T-helper 17 cell (primary cell): ENCODE measurements around the gene IL17RC. TPM values are rescaled to one million over a fixed set of nuclear protein-coding genes. Genes with fewer than 3 reads are reported as not detected.
A peak's percentile ranks its signal among the peaks of the same experiment; 100 is the strongest.

ENCODE experiments used
- ATAC-seq: fragments of 150-1000 bp; cut with Tn5 transposase; 2 replicates; pipeline ENCODE4 v1.10.0; 2021; ENCODE audit warnings: mild to moderate bottlenecking, moderate library complexity
- DNase-seq, 3 donors: peaks; one replicate each; pipeline versions ENCODE4 v3.0.0 to v3.0.0-alpha.2; 2020 to 2021
- H3K9me3 ChIP-seq: one replicate; pipeline ENCODE4 v1.7.0; 2013; ENCODE audit warnings: low read length, mild to moderate bottlenecking; ENCODE audit not compliant: control insufficient read depth, poor library complexity, severe bottlenecking
- H3K27ac Mint-ChIP-seq: one replicate; pipeline ENCODE4 v1.8.0; 2022; ENCODE audit warnings: mild to moderate bottlenecking, moderate library complexity, mixed read lengths
- H3K27me3 Mint-ChIP-seq: one replicate; pipeline ENCODE4 v1.8.0; 2022; ENCODE audit warnings: mixed read lengths
- H3K36me3 Mint-ChIP-seq: one replicate; pipeline ENCODE4 v1.8.0; 2022; ENCODE audit warnings: low read depth, mixed read lengths
- H3K4me1 Mint-ChIP-seq: one replicate; pipeline ENCODE4 v1.8.0; 2022; ENCODE audit warnings: mild to moderate bottlenecking, mixed read lengths
- H3K4me3 Mint-ChIP-seq: one replicate; pipeline ENCODE4 v1.8.0; 2022; ENCODE audit warnings: mild to moderate bottlenecking, moderate library complexity, mixed read lengths
- total RNA-seq, 4 donors: library from RNA in 2 of 4; stranded (reverse) in 2 of 4; gene quantifications; one replicate each; pipeline ENCODE4 v1.2.3 and lab custom pipeline; 2022 to 2026

The IL17RC gene
- total RNA-seq, 2 donors from 2014 or later: 0.47 to 0.92 TPM

- no peaks in the 10 kb centered on the region for H3K36me3 Mint-ChIP-seq
- ATAC-seq (no peak), DNase-seq (no peak)
- H3K9me3 ChIP-seq: no peaks in the 10 kb centered on the region
- H3K27ac Mint-ChIP-seq: peak overlapping the region; percentile 53
- peaks cover 9% of the 10 kb centered on the region for H3K4me1 Mint-ChIP-seq
- H3K27me3 Mint-ChIP-seq: no peaks in the 10 kb centered on the region
- no peak overlapping the region for H3K4me3 Mint-ChIP-seq
Observed at GRCh38 chr3:9949115-9949514, 32.2 kb downstream of the IL17RC start.

DNA sequence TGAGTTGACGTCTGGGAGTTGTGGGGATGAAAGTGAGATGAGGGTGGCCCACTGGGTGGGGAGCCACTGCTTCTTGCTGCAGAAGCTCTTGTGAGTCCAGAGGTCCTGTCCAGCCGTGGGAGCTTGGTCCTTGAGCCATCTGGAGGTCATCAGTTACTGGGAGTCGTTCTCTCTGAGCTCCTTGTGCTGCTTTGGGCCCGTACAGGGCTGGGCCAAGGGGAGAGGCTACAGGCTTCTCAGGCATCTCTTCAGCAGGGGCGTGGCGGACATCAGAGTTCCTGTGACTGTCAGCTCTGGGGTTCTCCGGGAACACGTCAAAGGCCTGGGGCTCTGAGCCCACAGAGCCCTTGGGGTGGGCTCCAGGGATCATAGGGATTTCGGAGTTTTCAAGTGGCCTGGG lies 32.7 kb downstream of the IL17RC start:
- Mint-ChIP-seq H3K4me3 (no peak overlapping the region), H3K4me1 (peaks cover 9% of the 10 kb centered on the region), H3K27me3 (no peaks in the 10 kb centered on the region), H3K27ac (peak overlapping the region; percentile 53), H3K36me3 (peaks cover 1% of the 10 kb centered on the region)
- H3K9me3 ChIP-seq: no peaks in the 10 kb centered on the region
- DNase-seq (no peak), ATAC-seq (no peak)

GRCh38 chr3:9951126-9951525 lies 34.2 kb downstream of the IL17RC start:
- DNase-seq (no peak), ATAC-seq (no peak)
- Mint-ChIP-seq H3K27me3 (no peaks in the 10 kb centered on the region), H3K27ac (peak overlapping the region; percentile 81), H3K4me3 (peak overlapping the region; percentile 94), H3K36me3 (peaks cover 2% of the 10 kb centered on the region), H3K4me1 (peaks cover 9% of the 10 kb centered on the region)
- H3K9me3 ChIP-seq: no peaks in the 10 kb centered on the region

GRCh38 chr3:9951598-9951961 lies 34.7 kb downstream of the IL17RC start:
- peaks cover 9% of the 10 kb centered on the region for H3K4me1 Mint-ChIP-seq
- ATAC-seq: peak; percentile 10
- peak overlapping the region; percentile 81 for H3K27ac Mint-ChIP-seq
- no peaks in the 10 kb centered on the region for H3K27me3 Mint-ChIP-seq
- peak overlapping the region; percentile 94 for H3K4me3 Mint-ChIP-seq
- H3K36me3 Mint-ChIP-seq: peaks cover 2% of the 10 kb centered on the region
- no peak for DNase-seq
- no peaks in the 10 kb centered on the region for H3K9me3 ChIP-seq

GRCh38 chr3:9951962-9952805 lies 35.3 kb downstream of the IL17RC start, which contains the start of gene PRRT3:
Gene PRRT3, minus strand, starts transcription at chr3:9952408. Its CDS starts 2,293 bp downstream, at chr3:9950115.
- ATAC-seq: peak; percentile 94
- H3K4me1 Mint-ChIP-seq: peaks cover 9% of the 10 kb centered on the region
- peak within 1 kb of the TSS; percentile 94 for H3K4me3 Mint-ChIP-seq
- DNase-seq: peak; percentile 21 to 53 (median 35)
- no peaks in the 10 kb centered on the region for H3K27me3 Mint-ChIP-seq
- H3K36me3 Mint-ChIP-seq: peaks cover 2% of the 10 kb centered on the region
- H3K9me3 ChIP-seq: no peaks in the 10 kb centered on the region
- peak within 1 kb of the TSS; percentile 81 for H3K27ac Mint-ChIP-seq

- no peak for ATAC-seq
- no peak for DNase-seq
- Mint-ChIP-seq H3K4me3 (no peak overlapping the region), H3K4me1 (peaks cover 9% of the 10 kb centered on the region), H3K27ac (peak overlapping the region; percentile 16), H3K27me3 (no peaks in the 10 kb centered on the region), H3K36me3 (peaks cover 2% of the 10 kb centered on the region)
- no peaks in the 10 kb centered on the region for H3K9me3 ChIP-seq
Observed at GRCh38 chr3:9955067-9955502, 38.2 kb downstream of the IL17RC start.

GRCh38 chr3:9955611-9956352 lies 38.9 kb downstream of the IL17RC start:
- peaks cover 2% of the 10 kb centered on the region for H3K36me3 Mint-ChIP-seq
- H3K9me3 ChIP-seq: no peaks in the 10 kb centered on the region
- H3K4me1 Mint-ChIP-seq: peaks cover 8% of the 10 kb centered on the region
- no peak overlapping the region for H3K4me3 Mint-ChIP-seq
- H3K27me3 Mint-ChIP-seq: no peaks in the 10 kb centered on the region
- H3K27ac Mint-ChIP-seq: peak overlapping the region; percentile 16
- DNase-seq: no peak
- no peak for ATAC-seq

- H3K4me3 Mint-ChIP-seq: no peak overlapping the region
- H3K27ac Mint-ChIP-seq: no peak overlapping the region
- peaks cover 2% of the 10 kb centered on the region for H3K4me1 Mint-ChIP-seq
- DNase-seq (no peak), ATAC-seq (no peak)
- H3K27me3 Mint-ChIP-seq: no peaks in the 10 kb centered on the region
- no peaks in the 10 kb centered on the region for H3K9me3 ChIP-seq
- H3K36me3 Mint-ChIP-seq: peaks cover 2% of the 10 kb centered on the region
Observed at GRCh38 chr3:9957214-9957613, 40.3 kb downstream of the IL17RC start.

- Mint-ChIP-seq H3K36me3 (peaks cover 3% of the 10 kb centered on the region), H3K27ac (no peak overlapping the region), H3K4me3 (no peak overlapping the region), H3K27me3 (no peaks in the 10 kb centered on the region), H3K4me1 (peaks cover 2% of the 10 kb centered on the region)
- no peaks in the 10 kb centered on the region for H3K9me3 ChIP-seq
- DNase-seq (no peak), ATAC-seq (no peak)
Observed at GRCh38 chr3:9965200-9965875, 48.4 kb downstream of the IL17RC start.

DNA sequence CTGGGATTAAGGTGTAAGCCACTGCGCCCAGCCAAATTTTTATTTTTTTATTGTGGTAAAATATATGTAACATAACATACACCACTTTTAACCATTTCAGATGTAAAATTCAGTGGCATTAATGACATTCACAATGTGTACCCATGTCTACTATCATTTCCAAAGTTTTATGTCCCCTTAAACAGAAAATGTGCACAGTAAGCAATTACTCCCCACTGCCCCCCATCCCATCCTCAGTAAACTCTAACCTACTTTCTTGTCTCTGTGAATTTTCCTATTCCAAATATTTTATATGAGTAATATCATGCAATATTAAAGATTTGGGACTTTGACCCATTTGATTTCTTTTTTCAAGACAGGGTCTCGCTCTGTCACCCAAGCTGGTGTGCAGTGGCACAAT lies 49.9 kb downstream of the IL17RC start:
- H3K9me3 ChIP-seq: no peaks in the 10 kb centered on the region
- peaks cover 5% of the 10 kb centered on the region for H3K36me3 Mint-ChIP-seq
- H3K4me3 Mint-ChIP-seq: no peak overlapping the region
- peak overlapping the region; percentile 51 for H3K27ac Mint-ChIP-seq
- peaks cover 2% of the 10 kb centered on the region for H3K4me1 Mint-ChIP-seq
- DNase-seq (no peak), ATAC-seq (no peak)
- no peaks in the 10 kb centered on the region for H3K27me3 Mint-ChIP-seq

GRCh38 chr3:9969632-9970019 lies 52.7 kb downstream of the IL17RC start:
- no peak overlapping the region for H3K4me3 Mint-ChIP-seq
- H3K4me1 Mint-ChIP-seq: peaks cover 2% of the 10 kb centered on the region
- DNase-seq (no peak), ATAC-seq (no peak)
- H3K27me3 Mint-ChIP-seq: no peaks in the 10 kb centered on the region
- H3K9me3 ChIP-seq: no peaks in the 10 kb centered on the region
- peaks cover 5% of the 10 kb centered on the region for H3K36me3 Mint-ChIP-seq
- no peak overlapping the region for H3K27ac Mint-ChIP-seq

DNA sequence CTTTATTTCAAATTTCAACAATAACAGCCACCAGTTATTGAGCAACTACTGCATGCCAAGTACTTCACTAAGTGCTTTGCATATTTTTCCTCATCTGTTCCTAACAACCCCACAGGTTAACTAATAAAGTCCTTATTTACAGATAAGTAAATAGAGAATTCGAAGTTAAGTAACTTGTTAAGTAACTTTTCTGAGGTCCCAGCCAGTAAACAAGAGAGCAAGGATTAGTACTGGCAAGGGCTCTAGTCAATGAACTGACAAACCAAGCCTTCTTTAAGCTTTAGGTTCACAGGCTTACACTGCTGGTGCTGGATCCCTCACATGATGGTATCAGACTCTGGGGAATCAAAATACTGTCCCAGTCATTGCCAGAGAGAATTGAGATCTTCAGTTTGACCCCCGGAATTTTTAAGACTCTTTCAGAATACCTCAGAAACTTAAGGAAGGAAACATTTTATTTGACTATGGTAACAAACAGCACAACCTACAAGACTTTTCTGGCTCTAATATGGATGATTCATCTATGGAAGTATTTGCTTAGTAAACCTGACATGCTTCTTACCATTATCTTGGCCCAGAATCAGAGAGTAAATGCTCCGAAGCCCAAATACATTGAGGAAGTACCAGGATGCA lies 53.2 kb downstream of the IL17RC start:
- DNase-seq (no peak), ATAC-seq (no peak)
- H3K9me3 ChIP-seq: no peaks in the 10 kb centered on the region
- Mint-ChIP-seq H3K4me1 (peaks cover 2% of the 10 kb centered on the region), H3K4me3 (no peak overlapping the region), H3K36me3 (peaks cover 5% of the 10 kb centered on the region), H3K27ac (no peak overlapping the region), H3K27me3 (no peaks in the 10 kb centered on the region)
